Heart left ventricle (tissue), 16 donors: ENCODE data around the gene TRIM7. TPM values are rescaled to one million over a fixed set of nuclear protein-coding genes. Genes with fewer than 3 reads are reported as not detected.
"Not testable (repeated sequence)": the region's sequence is repeated elsewhere in the genome, so short reads cannot be mapped to it uniquely, and the experiment has no call there.

Experiments
- ATAC-seq, 4 donors: fragments of 200-7000 bp; cut with Tn5 transposase; one replicate each; pipeline ENCODE4 v1.9.1; 2020 to 2022; ENCODE audit warnings: moderate library complexity in 4 of 4, mild to moderate bottlenecking in 3 of 4, moderate number of reproducible peaks in 1 of 4
- DNase-seq, 5 donors: peaks; one replicate each; pipeline ENCODE4 v3.0.0-alpha.2; 2020
- H3K27ac ChIP-seq, 12 donors: fragments of 200-600 bp; sonication (generic) in 4 of 12; one replicate each; pipeline versions ENCODE4 v1.5.0 to v1.8.0; 2016 to 2022; ENCODE audit warnings: mild to moderate bottlenecking in 2 of 12
- H3K27me3 ChIP-seq, 9 donors: fragments of 200-600 bp; sonication (generic) in 2 of 9; one replicate each; pipeline versions ENCODE4 v1.5.1 to v1.8.0; 2016 to 2022; ENCODE audit warnings: mild to moderate bottlenecking in 3 of 9
- H3K36me3 ChIP-seq, 9 donors: fragments of 200-600 bp; sonication (generic) in 2 of 9; one replicate each; pipeline versions ENCODE4 v1.5.0 to v1.8.0; 2018 to 2022; ENCODE audit warnings: mild to moderate bottlenecking in 2 of 9
- H3K4me1 ChIP-seq, 12 donors: fragments of 200-600 bp; sonication (generic) in 4 of 12; one replicate each; pipeline versions ENCODE4 v1.5.0 to v1.8.0; 2016 to 2022; ENCODE audit warnings: mild to moderate bottlenecking in 3 of 12
- H3K4me3 ChIP-seq, 12 donors: fragments of 200-600 bp; sonication (generic) in 4 of 12; one replicate each; pipeline versions ENCODE4 v1.5.0 to v1.8.0; 2017 to 2022; ENCODE audit warnings: mild to moderate bottlenecking in 9 of 12, moderate library complexity in 4 of 12
- H3K9me3 ChIP-seq, 12 donors: fragments of 200-600 bp; sonication (generic) in 4 of 12; one replicate each; pipeline versions ENCODE4 v1.5.0 to v1.8.0; 2016 to 2022; ENCODE audit warnings: mild to moderate bottlenecking in 1 of 12
- CTCF ChIP-seq, 12 donors: fragments of 200-600 bp; sonication (generic) in 4 of 12; IDR thresholded peaks; one replicate each; pipeline versions ENCODE4 v1.5.0 to v1.8.0; 2018 to 2022; ENCODE audit warnings: antibody characterized with exemption in 12 of 12, mild to moderate bottlenecking in 5 of 12
- POLR2A ChIP-seq, 2 donors: fragments of 450-650 bp; IDR thresholded peaks; one replicate each; pipeline ENCODE4 v1.6.1; 2017; ENCODE audit warnings: antibody characterized with exemption in 2 of 2, mild to moderate bottlenecking in 2 of 2, moderate library complexity in 2 of 2
- WGBS, 4 donors: extraction: QIAGEN DNeasy Blood & Tissue Kit in 2 of 4; methylation state at CpG; one replicate each; pipeline versions ENCODE4 v1.1.5 to v1.1.7; 2013 to 2018; 5-methylcytosine and 5-hydroxymethylcytosine counted together
- intact Hi-C, 10 donors: fragments of 100-400 bp; cut with DNase I; formaldehyde crosslinking; loops; one replicate each; pipeline versions ENCODE4 v1.11.1 to v1.14.2; 2022
- polyA plus RNA-seq, 2 donors: library from polyadenylated mRNA; stranded (reverse); fragments of 200-250 nt; gene quantifications; one replicate each; pipeline ENCODE4 v1.2.3, GENCODE V29; 2013
- total RNA-seq, 9 donors: library from RNA; depleted of rRNA in 2 of 9; stranded (reverse); fragments of >200 nt in 2 of 9; fragmentation: NEBNext Ultra II Directional in 3 of 9; extraction: Animal tissue kit (Norgen Biotek cat#: 25700) in 3 of 9; gene quantifications; one replicate each; pipeline versions ENCODE4 v1.1.0 to v1.2.4, GENCODE V29; 2016 to 2023
- donor health status: ischemic (EF 13 %, LVEDD 7.1; RV severe dilation, severe dysfunction).
- donor health status: healthy with polysubstance abuse.
- donor health status: DM: no; HTN: yes; CAD: no.
- donor health status: DM: no; HTN: no; CAD: no.
- donor health status: ischemic (EF 25% LVEDD 6.9; RV normal size, moderate dysfunction).
- donor health status: ischemic (EF 25% LVEDD 5.7; RV mildly dilated, moderate dysfunction).
- donor health status: healthy.
- donor health status: DM: yes; HTN: yes; CAD: no.
- donor health status: ischemic (EF 35%, LVEDD 5.7; RV mildly dilated, moderate dysfunction).
- donor health status: nonischemic (EF 11% LVEDD 7.7; RV severe dilation, severe dysfunction).
- donor health status: DM: yes; HTN: yes; CAD: no.
- donor health status: PGD.
- donor health status: ischemic (EF 29% LVEDD 5.4; RV normal size, mild dysfunction).
- donor health status: nonischemic (EF 23%, LVEDD 6.1; RV moderate dilation, normal function).

Gene TRIM7
- total and polyA plus RNA-seq, 11 donors = 3.6 to 11.0 (median 6.7) TPM

GRCh38 chr5:181211208-181211607, 6.2 kb upstream of the TRIM7 start:
- peak overlapping the region in 1 of 12 donors; percentile 25 for H3K27ac ChIP-seq
- 42 to 50% (median 46%) methylated on average over 7 of the region's 7 CpGs for WGBS, 4 donors

GRCh38 chr5:181210698-181211097, 5.7 kb upstream of the TRIM7 start:
- intact Hi-C loops, H3K36me3 ChIP-seq, ATAC-seq, H3K27me3 ChIP-seq, DNase-seq, H3K27ac ChIP-seq, H3K9me3 ChIP-seq, H3K4me3 ChIP-seq: not testable (repeated sequence)
- WGBS, 4 donors = 76 to 86% (median 84%) methylated on average over 17 of the region's 17 CpGs
- H3K4me1 ChIP-seq = peaks cover 4 to 29% (median 21%) of the 10 kb centered on the region in 12 donors

More at GRCh38 chr5:181211208-181211607, 6.2 kb upstream of the TRIM7 start:
- TF ChIP-seq POLR2A (IDR thresholded peaks at IDR 0.05) (no peak), CTCF (IDR thresholded peaks at IDR 0.05) (no peak)
- DNase-seq (no peak), ATAC-seq (no peak)
- intact Hi-C loops = no loop called here
- Histone ChIP-seq H3K36me3 (no peaks in the 10 kb centered on the region), H3K4me3 (no peak overlapping the region), H3K4me1 (peaks cover under 1 to 28% (median 16%) of the 10 kb centered on the region in 12 donors), H3K9me3 (no peaks in the 10 kb centered on the region), H3K27me3 (no peaks in the 10 kb centered on the region)

- DNase-seq, H3K4me3 ChIP-seq, intact Hi-C loops, H3K36me3 ChIP-seq, H3K27me3 ChIP-seq, H3K9me3 ChIP-seq, ATAC-seq, H3K27ac ChIP-seq: not testable (repeated sequence)
- H3K4me1 ChIP-seq = peaks cover 4 to 34% (median 22%) of the 10 kb centered on the region in 12 donors
- WGBS, 4 donors = 81 to 90% (median 86%) methylated on average over 11 of the region's 11 CpGs
These were observed 5.2 kb upstream of the TRIM7 start for GRCh38 chr5:181210148-181210547.

DNA sequence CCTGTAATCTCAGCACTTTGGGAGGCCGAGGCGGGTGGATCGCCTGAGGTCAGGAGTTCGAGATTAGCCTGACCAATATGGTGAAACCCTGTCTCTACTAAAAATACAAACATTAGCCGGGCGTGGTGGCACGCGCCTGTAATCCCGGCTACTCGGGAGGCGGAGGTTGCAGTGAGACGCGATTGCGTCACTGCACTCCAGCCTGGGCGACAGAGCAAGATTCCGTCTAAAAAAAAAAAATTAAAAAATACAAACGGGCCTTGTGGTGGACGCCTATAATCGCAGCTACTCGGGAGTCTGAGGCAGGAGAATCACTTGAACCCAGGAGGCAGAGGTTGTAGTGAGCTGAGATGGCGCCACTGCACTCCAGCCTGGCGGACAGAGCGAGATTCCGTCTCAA, 4.0 kb upstream of the TRIM7 start:
- intact Hi-C loops = loop anchor here in 1 of 10 donors (5.0 kb wide), 1 partner anchor 33 kb away; the partner anchor contains the start of gene RACK1
- H3K27me3 ChIP-seq, H3K27ac ChIP-seq, ATAC-seq, H3K4me3 ChIP-seq, H3K9me3 ChIP-seq, DNase-seq, H3K36me3 ChIP-seq: not testable (repeated sequence)
- 86 to 91% (median 89%) methylated on average over 24 of the region's 24 CpGs for WGBS, 4 donors
- H3K4me1 ChIP-seq = peaks cover 4 to 43% (median 23%) of the 10 kb centered on the region in 12 donors

DNA sequence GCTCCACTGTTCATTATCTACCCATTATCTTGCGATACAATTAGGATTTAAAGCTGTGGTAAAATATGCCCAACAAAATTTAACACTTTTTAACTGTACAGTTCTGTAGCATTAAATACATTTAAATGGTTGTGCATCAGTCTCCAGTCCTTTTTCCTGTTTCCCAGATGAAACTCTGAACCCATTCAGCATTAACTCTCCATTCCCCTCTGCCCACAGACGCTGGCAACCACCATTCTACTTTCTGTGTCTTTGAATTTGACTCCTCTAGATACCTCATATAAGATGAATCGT, 2.9 kb upstream of the TRIM7 start:
- ATAC-seq = no peak
- peak overlapping the region in 7 of 12 donors; percentile 76 to 90 (median 82) for H3K27ac ChIP-seq
- intact Hi-C loops = loop anchor here in 7 of 10 donors (1.0 to 5.0 kb wide), 6 partner anchors 10 to 34 kb away; partner anchors contain the start of genes TRIM41 (in 3 of the 7) and RACK1 (in 1 of the 7)
- H3K4me1 ChIP-seq = peaks cover 4 to 49% (median 24%) of the 10 kb centered on the region in 12 donors
- no peaks in the 10 kb centered on the region for H3K9me3 ChIP-seq
- DNase-seq = no peak
- peaks cover 0 to 3% (median 0%) of the 10 kb centered on the region in 9 donors for H3K27me3 ChIP-seq
- TF ChIP-seq CTCF (IDR thresholded peaks at IDR 0.05) (no peak), POLR2A (IDR thresholded peaks at IDR 0.05) (no peak)
- H3K36me3 ChIP-seq = no peaks in the 10 kb centered on the region
- H3K4me3 ChIP-seq = peak overlapping the region in 9 of 12 donors; percentile 61 to 77 (median 71)
- 41 to 52% (median 47%) methylated on average over 3 of the region's 3 CpGs for WGBS, 4 donors
